BLaER1 treated with 17β-estradiol and CSF1 and Interleukin-3, amounts not matched to agents 10 nM and 100 nM (cell line): ENCODE data around the gene TBC1D9B.

Experiments
- H3K27ac ChIP-seq, 11 experiments: shearing (Covaris generic); formaldehyde crosslinking; 2 replicates each; pipeline ENCODE4 v1.8.1; 2022
- H3K27me3 ChIP-seq, 11 experiments: shearing (Covaris generic); formaldehyde crosslinking; 2 replicates each; pipeline ENCODE4 v1.8.1; 2022
- H3K36me3 ChIP-seq, 11 experiments: shearing (Covaris generic); formaldehyde crosslinking; 2 replicates each; pipeline ENCODE4 v1.8.1; 2022
- H3K4me1 ChIP-seq, 10 experiments: shearing (Covaris generic); formaldehyde crosslinking; 2 replicates each; pipeline ENCODE4 v1.8.1; 2022
- H3K4me2 ChIP-seq, 11 experiments: shearing (Covaris generic); formaldehyde crosslinking; 2 replicates each; pipeline ENCODE4 v1.8.1; 2022
- H3K4me3 ChIP-seq, 10 experiments: shearing (Covaris generic); formaldehyde crosslinking; 2 replicates each; pipeline ENCODE4 v1.8.1; 2022
- H3K9ac ChIP-seq, 11 experiments: shearing (Covaris generic); formaldehyde crosslinking; 2 replicates each; pipeline ENCODE4 v1.8.1; 2022
- H3K9me3 ChIP-seq, 11 experiments: shearing (Covaris generic); formaldehyde crosslinking; replicated peaks in 1 of 11; 2 replicates each; pipeline ENCODE4 v1.8.1; 2022
- H4K20me1 ChIP-seq, 11 experiments: shearing (Covaris generic); formaldehyde crosslinking; 2 replicates each; pipeline ENCODE4 v1.8.1; 2022
- Cebpa-rat ChIP-seq, 11 experiments: shearing (Covaris generic); IDR thresholded peaks; 2 replicates each; pipeline ENCODE4 v1.8.1; 2022

Gene TBC1D9B

GRCh38 chr5:179913461-179913860, 5.8 kb upstream of the TBC1D9B start:
- no peaks in the 10 kb centered on the region for H4K20me1 ChIP-seq
- H3K9me3 ChIP-seq = peaks cover 0 to 4% (median 0%) of the 10 kb centered on the region in 11 experiments; a peak in 1 of 22 replicates
- TF ChIP-seq Cebpa-rat (IDR thresholded peaks at IDR 0.05) = no peak
- H3K4me1 ChIP-seq = peaks cover 63 to 73% (median 67%) of the 10 kb centered on the region in 10 experiments
- H3K4me3 ChIP-seq = no peak overlapping the region
- H3K27ac ChIP-seq = peak overlapping the region; percentile 8 to 78 (median 55); a peak in 17 of 22 replicates
- no peaks in the 10 kb centered on the region for H3K36me3 ChIP-seq
- peak overlapping the region in 3 of 11 experiments; percentile 14 to 55 (median 38); a peak in 4 of 22 replicates for H3K9ac ChIP-seq
- peak overlapping the region; percentile 57 to 93 (median 75) for H3K4me2 ChIP-seq
- no peaks in the 10 kb centered on the region for H3K27me3 ChIP-seq

DNA sequence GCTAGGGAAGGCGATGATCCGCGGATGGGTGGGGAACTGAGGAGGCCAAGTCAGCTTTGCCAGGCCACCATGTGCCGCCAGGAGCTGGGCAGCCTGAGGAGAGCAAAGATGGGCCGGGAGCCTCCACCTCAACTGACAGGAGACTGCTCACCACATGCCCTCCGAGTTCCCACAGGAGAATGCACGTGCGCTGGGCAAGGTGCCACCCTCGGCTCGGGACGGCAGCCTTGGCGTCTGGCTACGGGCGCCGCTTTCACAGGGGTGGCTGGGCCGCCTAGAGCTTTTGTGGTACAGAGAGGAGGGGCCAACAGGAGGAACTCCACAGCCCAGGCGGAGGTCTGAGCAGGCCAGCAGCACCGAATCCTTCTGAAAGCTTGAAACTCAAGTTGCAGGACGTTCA, 5.3 kb upstream of the TBC1D9B start:
- H3K9me3 ChIP-seq = peaks cover 0 to 4% (median 0%) of the 10 kb centered on the region in 11 experiments; a peak in 1 of 22 replicates
- H3K4me3 ChIP-seq = no peak overlapping the region
- H4K20me1 ChIP-seq = no peaks in the 10 kb centered on the region
- no peaks in the 10 kb centered on the region for H3K27me3 ChIP-seq
- H3K4me2 ChIP-seq = peak overlapping the region; percentile 57 to 93 (median 75)
- H3K9ac ChIP-seq = 0 out of 22 replicates have a peak overlapping the region, but pooled peaks of 1 of the 11 experiments have one; percentile 38
- no peaks in the 10 kb centered on the region for H3K36me3 ChIP-seq
- TF ChIP-seq Cebpa-rat (IDR thresholded peaks at IDR 0.05) = no peak
- peaks cover 63 to 73% (median 67%) of the 10 kb centered on the region in 10 experiments for H3K4me1 ChIP-seq
- H3K27ac ChIP-seq = peak overlapping the region in 3 of 11 experiments; percentile 74 to 78 (median 76); a peak in 6 of 22 replicates

DNA sequence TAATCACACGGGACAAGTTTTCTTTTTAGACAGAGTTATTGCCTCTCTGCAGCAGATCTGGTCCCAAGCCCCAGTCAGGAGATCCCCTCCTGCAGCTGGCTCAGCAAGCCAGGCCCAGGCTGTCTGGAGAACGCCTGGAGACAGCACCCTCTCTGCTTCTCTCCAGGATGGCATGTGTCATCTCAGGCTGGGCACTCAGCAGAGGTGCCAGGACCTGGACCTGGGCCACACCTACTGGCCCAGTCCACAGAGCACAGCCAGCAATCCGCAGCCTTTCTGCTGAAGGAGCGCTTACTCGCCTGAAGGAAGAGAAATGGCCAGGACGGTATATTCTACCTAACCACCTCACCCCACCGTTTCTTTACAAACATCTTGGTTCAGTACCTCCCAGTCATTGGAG, 4.7 kb upstream of the TBC1D9B start:
- Histone ChIP-seq H4K20me1 (no peaks in the 10 kb centered on the region), H3K27ac (no peak overlapping the region), H3K4me3 (no peak overlapping the region), H3K4me1 (peaks cover 58 to 67% (median 62%) of the 10 kb centered on the region in 10 experiments), H3K4me2 (peak overlapping the region in 9 of 11 experiments; percentile 13 to 93 (median 75); a peak in 12 of 22 replicates), H3K27me3 (no peaks in the 10 kb centered on the region), H3K36me3 (no peaks in the 10 kb centered on the region), H3K9ac (no peak overlapping the region), H3K9me3 (peaks cover 0 to 4% (median 0%) of the 10 kb centered on the region in 11 experiments; a peak in 1 of 22 replicates)
- no peak for TF ChIP-seq Cebpa-rat (IDR thresholded peaks at IDR 0.05)

GRCh38 chr5:179909224-179909623, 1.5 kb upstream of the TBC1D9B start:
- 0 out of 22 replicates have a peak overlapping the region, but pooled peaks of 1 of the 11 experiments have one; percentile 99 for H3K4me2 ChIP-seq
- H3K27ac ChIP-seq = no peak overlapping the region
- no peaks in the 10 kb centered on the region for H3K9me3 ChIP-seq
- H3K4me3 ChIP-seq = no peak overlapping the region
- peaks cover 7 to 16% (median 12%) of the 10 kb centered on the region in 11 experiments for H3K36me3 ChIP-seq
- H3K27me3 ChIP-seq = no peaks in the 10 kb centered on the region
- H4K20me1 ChIP-seq = peaks cover 20 to 30% (median 25%) of the 10 kb centered on the region in 11 experiments; a peak in 20 of 22 replicates
- peaks cover 49 to 61% (median 57%) of the 10 kb centered on the region in 10 experiments for H3K4me1 ChIP-seq
- H3K9ac ChIP-seq = no peak overlapping the region
- no peak for TF ChIP-seq Cebpa-rat (IDR thresholded peaks at IDR 0.05)

DNA sequence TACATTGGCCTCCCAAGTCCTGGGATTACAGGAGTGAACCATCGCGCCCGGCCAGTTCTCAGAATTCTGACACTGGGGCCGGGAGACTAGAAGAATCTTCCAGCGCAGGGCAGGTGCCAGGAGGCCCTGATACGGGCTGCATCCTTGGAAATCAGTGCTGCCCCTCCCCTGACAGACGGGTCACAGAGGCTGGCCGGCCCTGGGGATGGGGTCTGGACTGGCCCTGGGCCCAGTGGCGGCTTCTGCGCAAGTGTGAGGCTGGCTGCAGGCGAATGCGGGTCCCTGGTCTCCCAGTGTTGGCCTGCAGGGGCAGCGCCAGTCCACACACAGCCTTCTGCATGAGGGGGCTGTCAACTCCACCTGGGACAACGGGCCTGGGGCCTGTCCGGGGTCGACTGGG, 831 bp upstream of the TBC1D9B start:
- H3K4me3 ChIP-seq = peak overlapping the region in 3 of 10 experiments; percentile 72 to 87 (median 86); a peak in 3 of 20 replicates
- H4K20me1 ChIP-seq = peaks cover 20 to 37% (median 27%) of the 10 kb centered on the region in 11 experiments; a peak in 20 of 22 replicates
- peaks cover 12 to 23% (median 19%) of the 10 kb centered on the region in 11 experiments for H3K36me3 ChIP-seq
- H3K4me2 ChIP-seq = peak overlapping the region; percentile 79 to 99 (median 96); a peak in 21 of 22 replicates
- H3K4me1 ChIP-seq = peaks cover 42 to 54% (median 50%) of the 10 kb centered on the region in 10 experiments
- TF ChIP-seq Cebpa-rat (IDR thresholded peaks at IDR 0.05) = no peak
- H3K9ac ChIP-seq = peak overlapping the region in 7 of 11 experiments; percentile 82 to 91 (median 88); a peak in 6 of 22 replicates
- no peaks in the 10 kb centered on the region for H3K27me3 ChIP-seq
- H3K27ac ChIP-seq = peak overlapping the region in 5 of 11 experiments; percentile 19 to 88 (median 78); a peak in 5 of 22 replicates
- no peaks in the 10 kb centered on the region for H3K9me3 ChIP-seq

DNA sequence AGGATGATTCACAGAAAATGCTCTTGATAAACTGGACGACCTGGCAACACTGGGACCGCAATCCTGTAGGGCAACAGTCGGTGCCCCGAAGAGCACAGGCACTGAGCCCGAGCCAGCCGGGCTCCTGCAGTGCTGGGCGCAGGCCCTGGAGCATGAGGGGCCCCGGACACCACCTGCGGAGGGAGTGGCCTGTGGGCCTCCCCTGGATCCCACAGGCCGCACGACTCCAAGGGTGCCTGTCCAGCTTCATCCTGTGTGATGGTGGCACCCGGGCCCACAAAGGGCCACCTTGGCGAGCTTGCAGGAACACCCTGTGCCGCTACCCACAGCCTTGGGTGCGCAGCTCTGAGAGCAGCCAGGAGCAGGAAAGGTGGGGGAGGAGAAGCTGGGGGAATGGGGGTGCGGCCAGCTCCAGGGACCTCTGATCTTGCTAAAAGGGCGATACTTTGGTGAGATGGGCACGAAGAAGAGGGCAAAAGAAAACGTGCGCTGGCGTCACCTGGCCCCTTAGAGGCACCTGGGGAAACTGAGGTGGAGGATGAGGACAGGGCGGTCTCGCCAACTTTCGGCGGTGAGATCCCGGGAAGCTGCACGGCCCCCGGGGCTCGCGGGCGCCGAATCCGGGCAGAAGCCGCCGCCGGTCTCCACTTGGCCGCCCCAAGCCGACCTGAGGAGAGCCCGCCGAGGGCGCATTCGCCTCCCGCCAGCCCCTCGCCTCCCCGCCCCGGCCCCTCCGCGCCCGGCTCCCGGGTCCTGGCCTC, 722 bp downstream of the TBC1D9B start:
- peak overlapping the region; percentile 67 to 87 (median 82) for H3K4me3 ChIP-seq
- peaks cover 29 to 39% (median 36%) of the 10 kb centered on the region in 10 experiments for H3K4me1 ChIP-seq

DNA sequence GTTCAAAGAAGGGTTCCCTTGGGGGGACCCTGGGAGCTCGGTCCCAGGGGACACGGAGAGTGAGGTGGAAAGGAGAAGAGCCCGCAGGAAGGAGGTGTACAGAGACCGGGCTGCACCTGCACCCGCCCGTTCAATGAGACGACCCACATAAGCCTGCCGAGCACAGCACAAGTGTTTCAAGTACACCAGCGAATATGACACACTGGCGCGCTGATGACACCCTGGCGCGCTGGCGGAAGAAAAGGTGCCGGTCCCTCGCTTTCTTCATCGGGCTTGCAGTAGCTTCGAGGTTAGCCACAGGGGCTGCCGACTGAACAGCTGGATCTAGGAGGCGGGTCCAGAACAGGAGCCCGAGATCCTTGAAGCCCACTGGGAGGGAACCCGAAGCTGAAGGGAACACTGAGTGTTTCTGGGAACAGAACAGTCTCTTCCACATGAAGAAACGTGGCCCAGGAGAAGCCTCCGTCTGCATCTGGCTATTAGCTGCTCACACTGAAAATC, 1.4 kb downstream of the TBC1D9B start:
- H3K4me3 ChIP-seq = peak overlapping the region; percentile 67 to 87 (median 82)

More for the DNA sequence above, 722 bp downstream of the TBC1D9B start:
- Histone ChIP-seq H3K9me3 (no peaks in the 10 kb centered on the region), H3K9ac (peak overlapping the region; percentile 70 to 91 (median 87)), H3K36me3 (peaks cover 28 to 38% (median 34%) of the 10 kb centered on the region in 11 experiments), H3K27ac (peak overlapping the region; percentile 75 to 88 (median 79)), H3K4me2 (peak overlapping the region; percentile 89 to 99 (median 98)), H4K20me1 (peaks cover 26 to 52% (median 42%) of the 10 kb centered on the region in 11 experiments; a peak in 20 of 22 replicates), H3K27me3 (no peaks in the 10 kb centered on the region)
- TF ChIP-seq Cebpa-rat (IDR thresholded peaks at IDR 0.05) = no peak

GRCh38 chr5:179905161-179905560, 2.5 kb downstream of the TBC1D9B start:
- Histone ChIP-seq H3K4me1 (peaks cover 29 to 39% (median 35%) of the 10 kb centered on the region in 10 experiments), H3K36me3 (peaks cover 46 to 56% (median 52%) of the 10 kb centered on the region in 11 experiments), H3K9me3 (no peaks in the 10 kb centered on the region), H3K9ac (peak overlapping the region in 3 of 11 experiments; percentile 40 to 91 (median 88); a peak in 5 of 22 replicates), H3K27me3 (no peaks in the 10 kb centered on the region), H4K20me1 (peaks cover 38 to 70% (median 60%) of the 10 kb centered on the region in 11 experiments; a peak in 20 of 22 replicates), H3K4me2 (peak overlapping the region; percentile 89 to 99 (median 98); a peak in 20 of 22 replicates), H3K4me3 (0 out of 20 replicates have a peak overlapping the region, but pooled peaks of 1 of the 10 experiments have one; percentile 87), H3K27ac (peak overlapping the region in 6 of 11 experiments; percentile 9 to 50 (median 20); a peak in 9 of 22 replicates)
- TF ChIP-seq Cebpa-rat (IDR thresholded peaks at IDR 0.05) = no peak

More for the DNA sequence above, 1.4 kb downstream of the TBC1D9B start:
- Histone ChIP-seq H3K27me3 (no peaks in the 10 kb centered on the region), H3K4me1 (peaks cover 29 to 39% (median 35%) of the 10 kb centered on the region in 10 experiments), H3K27ac (peak overlapping the region in 9 of 11 experiments; percentile 19 to 88 (median 76); a peak in 14 of 22 replicates), H4K20me1 (peaks cover 30 to 59% (median 48%) of the 10 kb centered on the region in 11 experiments; a peak in 20 of 22 replicates), H3K9me3 (no peaks in the 10 kb centered on the region), H3K4me2 (peak overlapping the region; percentile 89 to 99 (median 98)), H3K9ac (peak overlapping the region; percentile 70 to 91 (median 87)), H3K36me3 (peaks cover 34 to 45% (median 40%) of the 10 kb centered on the region in 11 experiments)
- TF ChIP-seq Cebpa-rat (IDR thresholded peaks at IDR 0.05) = no peak
